Hepatic stellate cell (primary cell): ENCODE data around the gene AK2.

Experiments used
- DNase-seq: peaks from one replicate; pipeline ENCODE4 v3.0.0; 2011; ENCODE audit warnings: low spot score

Gene AK2

GRCh38 chr1:32971576-32971975, 65.1 kb downstream of the AK2 start:
- DNase-seq = no peak

DNA sequence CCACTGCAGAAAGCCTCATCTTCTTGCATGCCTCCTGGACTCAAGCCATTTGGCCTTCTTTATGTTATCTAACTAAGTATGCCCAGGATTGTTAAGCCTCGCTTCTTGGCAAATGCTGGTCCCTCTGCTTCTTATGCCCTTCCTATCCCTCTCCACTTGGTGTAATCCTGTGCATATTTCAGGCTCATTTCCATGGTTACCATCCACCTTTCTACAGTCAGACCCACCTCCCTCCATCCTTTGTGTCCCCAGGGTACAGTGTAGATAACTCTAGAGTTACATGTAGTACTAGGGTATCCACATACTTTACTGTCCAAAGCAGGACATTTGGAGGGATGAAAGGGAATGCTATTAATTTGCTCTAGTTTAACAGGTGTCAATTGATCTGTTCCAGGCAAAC, 65.5 kb downstream of the AK2 start:
- DNase-seq = no peak

DNA sequence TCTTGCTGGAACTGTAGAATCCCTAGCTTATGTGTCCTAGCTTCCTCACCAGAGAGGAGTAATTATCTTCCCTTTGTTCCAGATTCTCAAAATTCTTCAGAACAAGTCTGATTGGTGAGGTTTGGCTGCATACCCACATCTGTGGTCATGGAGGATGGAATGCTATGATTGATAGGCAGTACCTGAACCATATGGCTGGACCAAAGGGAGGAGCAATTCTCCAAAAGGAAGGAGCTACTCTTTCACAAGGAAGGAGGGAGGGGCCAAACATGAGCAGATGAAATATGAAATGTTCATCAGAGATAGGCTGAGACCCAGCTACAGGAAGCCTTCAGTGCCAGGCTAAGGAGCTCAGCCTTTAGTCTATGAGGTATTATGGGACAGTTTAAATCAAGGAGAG, 67.1 kb downstream of the AK2 start:
- DNase-seq = no peak

GRCh38 chr1:32967888-32968568, 68.7 kb downstream of the AK2 start:
- peak; percentile 60 for DNase-seq

DNA sequence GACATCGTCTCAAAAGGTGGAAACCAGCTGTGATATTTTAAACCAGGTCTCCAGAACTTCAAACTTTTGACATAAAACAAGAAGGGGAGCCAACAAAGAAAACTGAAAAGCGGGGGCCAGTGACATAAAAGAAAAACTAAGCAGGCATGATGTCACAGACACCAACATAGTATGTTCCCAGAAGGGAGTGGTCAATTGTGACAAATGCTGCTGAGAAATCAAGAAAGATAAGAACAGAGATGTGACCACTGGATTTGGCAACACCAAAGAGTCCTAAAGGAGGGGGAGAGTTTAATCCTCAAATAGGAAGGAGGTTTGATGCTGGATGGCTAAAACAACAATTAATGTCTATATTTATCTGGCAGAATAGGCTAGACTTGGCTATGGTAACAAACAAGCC, 69.8 kb downstream of the AK2 start:
- DNase-seq = no peak

- DNase-seq = no peak
These were observed 71.4 kb downstream of the AK2 start for GRCh38 chr1:32965251-32965747.

DNA sequence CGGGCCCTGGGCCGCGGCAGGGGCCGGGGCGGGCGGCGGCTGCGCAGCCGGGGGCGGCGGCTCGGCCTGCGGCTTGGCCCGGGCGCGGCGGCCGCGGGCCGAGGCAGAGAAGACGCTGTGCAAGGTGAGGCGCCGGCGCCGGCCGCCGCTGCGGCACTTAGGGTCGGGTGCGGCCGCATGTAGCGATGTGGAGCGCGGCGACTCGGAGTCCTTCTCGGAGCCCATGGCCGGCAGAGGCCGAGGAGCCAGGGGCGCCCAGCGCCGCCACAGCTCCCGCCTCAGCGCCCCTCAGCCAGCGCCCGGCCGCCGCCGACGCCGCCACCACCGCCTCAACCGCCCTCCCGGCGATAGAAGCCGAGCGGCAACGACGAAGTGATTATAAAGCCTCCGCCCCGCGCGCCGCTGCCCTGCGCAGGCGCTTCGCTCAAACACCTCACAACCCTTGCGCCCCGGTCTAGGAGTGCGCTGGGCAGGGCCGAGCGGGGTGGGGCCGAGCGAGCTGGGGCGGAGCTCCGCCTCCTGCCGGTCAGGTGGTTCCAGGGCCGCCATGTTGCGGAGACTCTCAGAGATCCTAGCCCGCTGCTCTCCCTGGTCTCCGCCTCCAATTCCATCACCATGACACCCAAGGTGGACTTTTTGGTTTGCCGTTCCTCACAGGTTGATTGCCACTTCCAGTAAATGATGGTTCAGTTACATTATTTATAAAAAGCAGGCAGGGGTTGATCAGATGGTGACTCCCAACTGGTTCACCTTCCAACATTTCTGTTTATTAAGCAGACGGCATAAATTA, 72.0 kb downstream of the AK2 start, which contains the start of gene RNF19B:
RNF19B (minus strand) TSS at position 349 of the 790 bp plus-strand sequence; CDS start at position 225, 124 bp downstream.
- DNase-seq = peak; percentile 98

DNA sequence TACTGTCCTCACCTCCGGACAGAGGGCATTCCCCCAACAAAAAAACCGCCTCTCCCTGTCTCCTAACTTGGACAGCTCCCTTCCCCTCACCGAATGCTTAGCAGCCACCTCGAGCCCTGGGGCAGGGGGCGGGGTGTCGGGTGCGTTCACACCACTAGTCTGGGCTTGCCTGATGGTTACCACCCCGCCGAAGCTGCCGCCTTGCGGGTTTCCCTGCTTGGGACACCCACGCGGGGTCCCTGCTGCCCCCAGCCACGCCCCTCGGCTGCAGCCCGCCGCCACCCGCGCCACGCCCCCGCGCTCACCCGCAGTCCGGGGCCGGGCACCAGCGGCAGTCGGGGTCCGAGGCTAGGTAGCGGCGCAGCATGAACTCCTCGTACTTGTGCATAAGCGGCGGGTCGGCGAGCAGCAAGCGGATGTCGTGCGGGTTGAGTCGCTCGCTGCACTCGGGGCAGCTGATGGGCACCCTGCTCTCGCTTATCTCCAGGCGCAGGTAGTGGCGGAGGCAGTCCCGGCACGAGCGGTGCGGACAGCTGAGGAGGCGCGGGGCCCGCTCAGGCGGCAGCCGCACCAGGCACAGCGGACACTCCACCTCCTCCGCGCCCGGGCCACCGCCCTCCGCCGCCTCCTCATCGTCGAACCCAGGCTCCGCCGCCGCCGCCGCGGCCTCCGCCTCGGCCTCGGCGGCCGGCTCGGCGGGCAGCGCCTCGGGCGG, 72.8 kb downstream of the AK2 start:
- peak; percentile 68 for DNase-seq

- DNase-seq = no peak
These were observed 74.3 kb downstream of the AK2 start for GRCh38 chr1:32962248-32962896.

DNA sequence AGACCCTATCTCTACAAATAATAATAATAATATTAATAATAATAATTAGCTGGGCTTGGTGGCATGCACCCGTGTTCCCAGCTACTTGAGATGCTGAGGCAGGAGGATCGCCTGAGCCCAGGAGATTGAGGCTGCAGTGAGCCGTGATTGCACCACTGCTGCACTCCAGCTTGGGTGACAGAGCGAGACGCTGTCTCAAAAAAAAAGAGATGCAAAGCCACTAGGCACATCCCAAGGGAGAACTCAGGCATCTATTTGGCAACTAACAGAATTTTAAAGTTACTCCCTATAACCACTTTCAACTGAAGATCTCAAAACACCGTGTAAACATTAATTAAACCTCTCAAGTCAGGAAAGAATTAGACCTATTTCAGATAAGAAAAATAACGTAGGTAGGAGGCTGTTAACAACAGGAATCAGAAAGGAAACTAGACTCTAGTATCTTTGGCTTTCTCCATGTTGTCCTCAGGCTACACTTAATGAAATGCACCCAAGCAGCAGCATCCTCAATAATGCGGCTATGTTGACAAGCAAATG, 75.8 kb downstream of the AK2 start:
- no peak for DNase-seq

- DNase-seq = no peak
These were observed 76.3 kb downstream of the AK2 start for GRCh38 chr1:32960342-32960741.

GRCh38 chr1:32958827-32959226, 77.9 kb downstream of the AK2 start:
- no peak for DNase-seq
